Retinal pigment epithelial cell (primary cell): Measurements from ENCODE around the gene PTPN4.

Source experiments
- DNase-seq: peaks from one replicate; pipeline ENCODE4 v3.0.0-alpha.2; 2010; ENCODE audit warnings: low read depth
- H3K4me3 ChIP-seq: 2 replicates; pipeline ENCODE4 v1.5.1; 2011; ENCODE audit warnings: mild to moderate bottlenecking, low read length, control low read depth, moderate library complexity
- TF ChIP-seq, protein P1 (sequence below): conservative IDR thresholded peaks from 2 replicates; pipeline ENCODE4 v1.5.1; 2011; ENCODE audit warnings: low read depth, low read length, control low read depth, inconsistent platforms

The PTPN4 gene

DNA sequence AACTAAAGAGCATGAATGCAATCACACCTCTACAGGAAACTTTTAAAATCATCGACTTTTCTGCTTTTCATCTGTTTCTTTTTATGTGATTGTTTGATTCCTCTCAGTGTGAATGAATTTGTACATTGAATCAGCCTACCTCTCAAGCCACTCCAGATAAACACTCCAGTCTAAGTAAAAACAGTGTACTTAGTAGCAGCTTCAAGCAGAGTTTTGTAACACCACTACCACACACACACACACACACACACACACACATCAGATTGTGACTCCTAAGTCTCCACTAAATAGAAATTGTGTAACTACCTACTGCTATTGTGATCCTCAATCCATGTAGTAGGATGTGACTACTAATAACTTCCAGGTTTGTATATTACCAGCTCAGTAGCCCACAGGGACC, 187.8 kb downstream of the PTPN4 start:
- no peak overlapping the region for H3K4me3 ChIP-seq
- DNase-seq, result no peak
- TF ChIP-seq, protein P1, sequence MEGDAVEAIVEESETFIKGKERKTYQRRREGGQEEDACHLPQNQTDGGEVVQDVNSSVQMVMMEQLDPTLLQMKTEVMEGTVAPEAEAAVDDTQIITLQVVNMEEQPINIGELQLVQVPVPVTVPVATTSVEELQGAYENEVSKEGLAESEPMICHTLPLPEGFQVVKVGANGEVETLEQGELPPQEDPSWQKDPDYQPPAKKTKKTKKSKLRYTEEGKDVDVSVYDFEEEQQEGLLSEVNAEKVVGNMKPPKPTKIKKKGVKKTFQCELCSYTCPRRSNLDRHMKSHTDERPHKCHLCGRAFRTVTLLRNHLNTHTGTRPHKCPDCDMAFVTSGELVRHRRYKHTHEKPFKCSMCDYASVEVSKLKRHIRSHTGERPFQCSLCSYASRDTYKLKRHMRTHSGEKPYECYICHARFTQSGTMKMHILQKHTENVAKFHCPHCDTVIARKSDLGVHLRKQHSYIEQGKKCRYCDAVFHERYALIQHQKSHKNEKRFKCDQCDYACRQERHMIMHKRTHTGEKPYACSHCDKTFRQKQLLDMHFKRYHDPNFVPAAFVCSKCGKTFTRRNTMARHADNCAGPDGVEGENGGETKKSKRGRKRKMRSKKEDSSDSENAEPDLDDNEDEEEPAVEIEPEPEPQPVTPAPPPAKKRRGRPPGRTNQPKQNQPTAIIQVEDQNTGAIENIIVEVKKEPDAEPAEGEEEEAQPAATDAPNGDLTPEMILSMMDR, result no peak

DNA sequence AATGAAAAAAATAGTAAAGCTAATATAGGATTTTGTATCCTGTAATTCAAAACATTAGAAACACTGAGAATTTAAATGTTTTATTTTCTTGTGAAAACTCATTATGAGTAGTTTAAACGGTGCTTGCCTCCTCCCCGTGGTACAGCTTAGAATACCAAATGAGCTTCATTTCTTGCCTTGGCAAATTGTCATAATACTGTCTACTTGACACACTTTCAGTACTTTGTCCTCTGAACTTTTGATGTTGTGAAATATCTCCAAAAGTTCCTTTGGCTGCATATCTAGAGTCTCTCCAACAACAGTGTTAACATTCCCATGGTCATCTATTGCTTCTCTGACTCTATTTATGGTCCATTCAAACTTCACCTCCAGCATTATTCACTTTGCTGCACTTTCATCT, 191.2 kb downstream of the PTPN4 start:
- no peak overlapping the region for H3K4me3 ChIP-seq
- TF ChIP-seq, protein P1, result no peak
- DNase-seq, result no peak

DNA sequence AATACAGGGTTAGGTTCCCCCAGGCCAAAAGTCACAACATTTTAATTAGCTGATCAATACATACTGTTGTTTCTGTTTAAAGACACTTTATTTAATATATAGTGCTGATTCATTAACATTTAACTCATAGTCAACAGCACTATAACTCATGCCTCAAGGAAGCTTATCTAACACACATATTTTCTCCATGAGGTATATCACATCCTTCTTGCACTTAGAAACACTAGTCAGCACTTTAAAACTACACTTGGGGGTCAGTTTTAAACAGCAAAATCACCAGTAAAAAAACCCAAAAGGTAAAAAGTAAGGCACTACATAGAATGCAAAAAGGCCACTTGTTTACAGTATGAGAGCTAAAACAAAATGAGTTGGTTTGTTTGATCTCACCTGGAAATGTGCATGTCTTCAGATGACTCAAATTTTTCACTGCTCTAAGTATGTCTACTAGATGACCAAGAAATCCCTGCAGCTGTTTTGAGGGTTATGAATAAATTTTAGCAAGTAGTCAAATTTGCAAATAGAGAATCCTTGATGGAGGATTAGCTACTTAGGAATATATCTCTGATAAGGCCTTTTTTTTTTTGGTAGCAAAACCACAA, 199.0 kb downstream of the PTPN4 start:
- TF ChIP-seq, protein P1, result no peak
- no peak for DNase-seq
- H3K4me3 ChIP-seq, result no peak overlapping the region

DNA sequence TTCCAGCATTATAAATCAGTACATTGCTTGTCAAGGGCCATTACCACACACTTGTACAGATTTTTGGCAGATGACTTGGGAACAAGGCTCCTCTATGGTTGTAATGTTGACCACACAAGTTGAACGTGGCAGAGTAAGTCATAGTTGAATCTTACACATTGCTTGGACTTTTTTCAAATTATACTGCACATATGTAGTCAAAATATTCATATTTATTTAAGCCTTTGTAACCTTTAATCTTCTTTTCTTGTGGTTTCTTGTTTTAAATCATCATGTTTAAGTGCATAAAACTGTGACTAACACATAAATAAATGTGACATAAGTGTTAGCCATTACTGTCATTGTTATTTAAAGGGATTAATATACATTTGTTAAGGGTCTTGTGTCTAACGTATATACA, 201.1 kb downstream of the PTPN4 start:
- no peak for DNase-seq
- no peak overlapping the region for H3K4me3 ChIP-seq
- TF ChIP-seq, protein P1, result no peak

DNA sequence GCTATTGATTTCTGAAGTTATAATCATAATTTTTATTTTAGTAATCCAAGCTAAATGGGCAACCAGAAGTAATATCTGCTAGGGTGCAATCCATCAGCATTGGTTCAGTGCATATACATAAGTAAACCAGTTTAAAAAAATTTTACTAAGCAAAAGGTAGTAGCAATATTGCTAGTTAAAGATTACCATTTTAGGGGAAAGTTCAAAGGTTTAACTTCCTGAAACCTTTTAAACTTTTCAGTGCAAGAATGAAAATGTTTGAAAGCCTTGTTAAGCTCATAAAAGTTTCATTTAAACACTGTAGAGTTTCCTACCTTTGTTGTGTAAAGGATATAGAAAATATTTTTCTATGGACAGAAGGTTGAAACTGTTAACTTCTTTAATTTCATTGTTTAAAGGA, 222.2 kb downstream of the PTPN4 start:
- no peak overlapping the region for H3K4me3 ChIP-seq
- no peak for DNase-seq
- TF ChIP-seq, protein P1, result no peak

DNA sequence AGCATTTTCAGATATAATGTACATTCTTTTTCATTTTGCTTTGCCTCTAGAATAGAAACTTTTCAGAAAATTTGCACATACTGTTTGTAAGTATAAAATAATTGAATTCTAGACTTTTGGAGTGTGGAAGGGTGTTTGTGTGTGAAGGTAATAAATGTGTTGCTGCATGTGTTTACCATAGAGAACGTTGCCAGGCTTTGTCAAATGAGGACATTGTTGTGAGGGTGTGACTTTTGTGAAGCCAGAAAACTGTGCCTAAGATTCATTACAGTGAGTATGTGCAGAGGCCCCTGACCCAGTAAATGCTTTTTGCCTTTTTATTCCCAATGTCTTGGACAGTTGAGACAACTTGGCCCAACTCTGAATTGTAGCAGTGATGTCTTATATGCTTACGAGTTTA, 222.8 kb downstream of the PTPN4 start:
- no peak for DNase-seq
- no peak overlapping the region for H3K4me3 ChIP-seq
- TF ChIP-seq, protein P1, result no peak

DNA sequence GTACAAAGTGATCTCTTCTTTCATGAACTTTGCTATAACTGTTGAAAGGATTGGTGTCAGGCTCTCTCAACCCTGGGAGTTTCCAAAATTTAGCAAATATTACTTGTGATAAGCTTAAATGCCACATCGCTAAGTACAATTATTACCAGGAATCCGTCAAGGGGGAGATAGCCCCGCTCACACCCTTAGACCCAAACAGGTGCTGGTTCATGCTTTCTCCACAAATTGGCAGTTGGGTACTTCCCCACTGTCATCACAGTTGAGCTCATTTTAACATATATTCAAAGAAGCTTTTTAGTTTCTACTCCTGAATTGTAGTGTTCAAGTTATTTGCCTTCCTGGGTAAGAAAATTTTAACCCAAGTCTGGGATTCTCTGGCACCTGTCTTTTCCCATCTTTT, 223.4 kb downstream of the PTPN4 start:
- TF ChIP-seq, protein P1, result no peak
- H3K4me3 ChIP-seq, result no peak overlapping the region

More for the DNA sequence above, 223.4 kb downstream of the PTPN4 start:
- DNase-seq, result no peak
